Measurements from ENCODE around the gene TMPRSS4.

Gene TMPRSS4

GRCh38 chr11:118120793-118121192, 43.9 kb downstream of the TMPRSS4 start:
- no peak overlapping the region for H2BK15ac ChIP-seq (ENCODE audit: low read length)
- H2BK5ac ChIP-seq (ENCODE audit: low read length), result no peak overlapping the region
- H3K9me3 ChIP-seq (replicated peaks in 1 of 2; ENCODE audit: control insufficient read depth in 2 of 2, insufficient read depth in 1 of 2, low read depth in 1 of 2, low read length in 2 of 2), result no peaks in the 10 kb centered on the region
- no peak overlapping the region for H3K23ac ChIP-seq (ENCODE audit: low read depth, low read length, poor library complexity)
- H2AK5ac ChIP-seq (ENCODE audit: low read depth, low read length), result no peak overlapping the region
- H2BK12ac ChIP-seq (ENCODE audit: low read length), result no peak overlapping the region
- no peaks in the 10 kb centered on the region for H3K27me3 ChIP-seq (ENCODE audit: control insufficient read depth in 3 of 3, insufficient read depth in 3 of 3, low read depth in 1 of 3, low read length in 3 of 3)
- H3K9ac ChIP-seq (ENCODE audit: low read depth, low read length, poor library complexity), result no peak overlapping the region
- no peak for DNase-seq (ENCODE audit: low spot score)
- H3K4ac ChIP-seq (ENCODE audit: low read length), result no peak overlapping the region
- no peak overlapping the region for H2BK120ac ChIP-seq (ENCODE audit: low read depth, low read length)
- no peak overlapping the region for H3K18ac ChIP-seq (ENCODE audit: low read length)
- no peaks in the 10 kb centered on the region for H3K36me3 ChIP-seq (replicated peaks in 1 of 2; ENCODE audit: control insufficient read depth in 2 of 2, insufficient read depth in 2 of 2, low read length in 2 of 2)
- no peaks in the 10 kb centered on the region for H3K4me1 ChIP-seq (ENCODE audit: control insufficient read depth in 2 of 2, insufficient read depth in 1 of 2, low read depth in 1 of 2, low read length in 2 of 2)
- H2AFZ ChIP-seq (ENCODE audit: low read length), result no peak overlapping the region
- H3K4me3 ChIP-seq (ENCODE audit: low read length in 2 of 2), result no peak overlapping the region
- no peak overlapping the region for H3K14ac ChIP-seq (ENCODE audit: low read length)
- H4K8ac ChIP-seq (ENCODE audit: low read depth, low read length), result no peak overlapping the region
- no peaks in the 10 kb centered on the region for H3K79me1 ChIP-seq (ENCODE audit: low read depth, low read length)
- WGBS, 2 donors (ENCODE audit: extremely low coverage in 2 of 2, insufficient read length in 2 of 2, insufficient replicate concordance in 1 of 2), result no CpG with 5 or more reads among the region's 1 CpG
- no peak overlapping the region for H4K91ac ChIP-seq (ENCODE audit: low read depth, low read length, poor library complexity)
- H3K4me2 ChIP-seq (ENCODE audit: insufficient read depth, low read length, poor library complexity, severe bottlenecking), result no peak overlapping the region
- H3K27ac ChIP-seq (replicated peaks; ENCODE audit: low read length), result no peak overlapping the region

- Histone ChIP-seq H3K36me3 (replicated peaks in 1 of 2; ENCODE audit: control insufficient read depth in 2 of 2, insufficient read depth in 2 of 2, low read length in 2 of 2) (no peaks in the 10 kb centered on the region), H2AK5ac (ENCODE audit: low read depth, low read length) (no peak overlapping the region), H3K27me3 (ENCODE audit: control insufficient read depth in 3 of 3, insufficient read depth in 3 of 3, low read depth in 1 of 3, low read length in 3 of 3) (peaks cover 0 to 11% (median 0%) of the 10 kb centered on the region in 3 experiments), H3K9ac (ENCODE audit: low read depth, low read length, poor library complexity) (no peak overlapping the region), H3K14ac (ENCODE audit: low read length) (no peak overlapping the region), H2BK12ac (ENCODE audit: low read length) (no peak overlapping the region), H3K9me3 (replicated peaks in 1 of 2; ENCODE audit: control insufficient read depth in 2 of 2, insufficient read depth in 1 of 2, low read depth in 1 of 2, low read length in 2 of 2) (no peaks in the 10 kb centered on the region), H3K23ac (ENCODE audit: low read depth, low read length, poor library complexity) (no peak overlapping the region), H3K4me3 (ENCODE audit: low read length in 2 of 2) (no peak overlapping the region), H3K4me1 (ENCODE audit: control insufficient read depth in 2 of 2, insufficient read depth in 1 of 2, low read depth in 1 of 2, low read length in 2 of 2) (no peaks in the 10 kb centered on the region), H3K4me2 (ENCODE audit: insufficient read depth, low read length, poor library complexity, severe bottlenecking) (no peak overlapping the region), H3K18ac (ENCODE audit: low read length) (peak overlapping the region; percentile 74), H2AFZ (ENCODE audit: low read length) (no peak overlapping the region), H3K27ac (replicated peaks; ENCODE audit: low read length) (no peak overlapping the region), H2BK15ac (ENCODE audit: low read length) (no peak overlapping the region), H4K91ac (ENCODE audit: low read depth, low read length, poor library complexity) (no peak overlapping the region), H3K79me1 (ENCODE audit: low read depth, low read length) (no peaks in the 10 kb centered on the region), H2BK5ac (ENCODE audit: low read length) (no peak overlapping the region), H4K8ac (ENCODE audit: low read depth, low read length) (no peak overlapping the region), H3K4ac (ENCODE audit: low read length) (no peak overlapping the region), H2BK120ac (ENCODE audit: low read depth, low read length) (no peak overlapping the region)
- no peak for DNase-seq (ENCODE audit: low spot score)
- no CpG with 5 or more reads among the region's 8 CpGs for WGBS, 2 donors (ENCODE audit: extremely low coverage in 2 of 2, insufficient read length in 2 of 2, insufficient replicate concordance in 1 of 2)
Measured at GRCh38 chr11:118124929-118125535, 48.2 kb downstream of the TMPRSS4 start.

- H3K4me3 ChIP-seq (ENCODE audit: low read length in 2 of 2), result no peak overlapping the region
- no peaks in the 10 kb centered on the region for H3K79me1 ChIP-seq (ENCODE audit: low read depth, low read length)
- no peak overlapping the region for H3K9ac ChIP-seq (ENCODE audit: low read depth, low read length, poor library complexity)
- H3K14ac ChIP-seq (ENCODE audit: low read length), result no peak overlapping the region
- no peak for DNase-seq (ENCODE audit: low spot score)
- H3K27ac ChIP-seq (replicated peaks; ENCODE audit: low read length), result no peak overlapping the region
- no peak overlapping the region for H4K8ac ChIP-seq (ENCODE audit: low read depth, low read length)
- no peak overlapping the region for H4K91ac ChIP-seq (ENCODE audit: low read depth, low read length, poor library complexity)
- H2AK5ac ChIP-seq (ENCODE audit: low read depth, low read length), result no peak overlapping the region
- WGBS, 2 donors (ENCODE audit: extremely low coverage in 2 of 2, insufficient read length in 2 of 2, insufficient replicate concordance in 1 of 2), result no CpG with 5 or more reads among the region's 7 CpGs
- H3K27me3 ChIP-seq (ENCODE audit: control insufficient read depth in 3 of 3, insufficient read depth in 3 of 3, low read depth in 1 of 3, low read length in 3 of 3), result peaks cover 0 to 14% (median 0%) of the 10 kb centered on the region in 3 experiments
- H3K4me1 ChIP-seq (ENCODE audit: control insufficient read depth in 2 of 2, insufficient read depth in 1 of 2, low read depth in 1 of 2, low read length in 2 of 2), result no peaks in the 10 kb centered on the region
- H2BK120ac ChIP-seq (ENCODE audit: low read depth, low read length), result no peak overlapping the region
- no peak overlapping the region for H2BK5ac ChIP-seq (ENCODE audit: low read length)
- H3K4me2 ChIP-seq (ENCODE audit: insufficient read depth, low read length, poor library complexity, severe bottlenecking), result no peak overlapping the region
- no peak overlapping the region for H3K4ac ChIP-seq (ENCODE audit: low read length)
- no peaks in the 10 kb centered on the region for H3K9me3 ChIP-seq (replicated peaks in 1 of 2; ENCODE audit: control insufficient read depth in 2 of 2, insufficient read depth in 1 of 2, low read depth in 1 of 2, low read length in 2 of 2)
- H2AFZ ChIP-seq (ENCODE audit: low read length), result no peak overlapping the region
- H2BK15ac ChIP-seq (ENCODE audit: low read length), result no peak overlapping the region
- H2BK12ac ChIP-seq (ENCODE audit: low read length), result no peak overlapping the region
- no peaks in the 10 kb centered on the region for H3K36me3 ChIP-seq (replicated peaks in 1 of 2; ENCODE audit: control insufficient read depth in 2 of 2, insufficient read depth in 2 of 2, low read length in 2 of 2)
- H3K23ac ChIP-seq (ENCODE audit: low read depth, low read length, poor library complexity), result no peak overlapping the region
- no peak overlapping the region for H3K18ac ChIP-seq (ENCODE audit: low read length)
Measured at GRCh38 chr11:118126082-118126838, 49.4 kb downstream of the TMPRSS4 start.

GRCh38 chr11:118128310-118128709, 51.4 kb downstream of the TMPRSS4 start:
- Histone ChIP-seq H3K4ac (ENCODE audit: low read length) (no peak overlapping the region), H3K14ac (ENCODE audit: low read length) (no peak overlapping the region), H2AFZ (ENCODE audit: low read length) (no peak overlapping the region), H2BK12ac (ENCODE audit: low read length) (no peak overlapping the region), H3K4me1 (ENCODE audit: control insufficient read depth in 2 of 2, insufficient read depth in 1 of 2, low read depth in 1 of 2, low read length in 2 of 2) (no peaks in the 10 kb centered on the region), H2BK120ac (ENCODE audit: low read depth, low read length) (no peak overlapping the region), H3K4me2 (ENCODE audit: insufficient read depth, low read length, poor library complexity, severe bottlenecking) (no peak overlapping the region), H3K9ac (ENCODE audit: low read depth, low read length, poor library complexity) (no peak overlapping the region), H3K36me3 (replicated peaks in 1 of 2; ENCODE audit: control insufficient read depth in 2 of 2, insufficient read depth in 2 of 2, low read length in 2 of 2) (no peaks in the 10 kb centered on the region), H2BK15ac (ENCODE audit: low read length) (no peak overlapping the region), H2AK5ac (ENCODE audit: low read depth, low read length) (no peak overlapping the region), H4K8ac (ENCODE audit: low read depth, low read length) (no peak overlapping the region), H3K27ac (replicated peaks; ENCODE audit: low read length) (no peak overlapping the region), H3K9me3 (replicated peaks in 1 of 2; ENCODE audit: control insufficient read depth in 2 of 2, insufficient read depth in 1 of 2, low read depth in 1 of 2, low read length in 2 of 2) (no peaks in the 10 kb centered on the region), H3K23ac (ENCODE audit: low read depth, low read length, poor library complexity) (no peak overlapping the region), H3K4me3 (ENCODE audit: low read length in 2 of 2) (no peak overlapping the region), H3K79me1 (ENCODE audit: low read depth, low read length) (no peaks in the 10 kb centered on the region), H3K18ac (ENCODE audit: low read length) (no peak overlapping the region), H4K91ac (ENCODE audit: low read depth, low read length, poor library complexity) (no peak overlapping the region), H2BK5ac (ENCODE audit: low read length) (no peak overlapping the region), H3K27me3 (ENCODE audit: control insufficient read depth in 3 of 3, insufficient read depth in 3 of 3, low read depth in 1 of 3, low read length in 3 of 3) (peaks cover 0 to 27% (median 0%) of the 10 kb centered on the region in 3 experiments)
- DNase-seq (ENCODE audit: low spot score), result no peak
- no CpG with 5 or more reads among the region's 4 CpGs for WGBS, 2 donors (ENCODE audit: extremely low coverage in 2 of 2, insufficient read length in 2 of 2, insufficient replicate concordance in 1 of 2)
